Measurements from ENCODE around the gene SOHLH1. TPM values are rescaled to one million over a fixed set of nuclear protein-coding genes. Genes with fewer than 3 reads are reported as not detected.
"Not testable (repeated sequence)": the region's sequence is repeated elsewhere in the genome, so short reads cannot be mapped to it uniquely, and the experiment has no call there.

The SOHLH1 gene
- total RNA-seq, 1 experiment from 2014 or later = not detected

GRCh38 chr9:135673941-135674340, 25.3 kb downstream of the SOHLH1 start:
- TF ChIP-seq CTCF (conservative IDR thresholded peaks at IDR 0.05) (no peak), EZH2 (IDR thresholded peaks at IDR 0.05; ENCODE audit: low read depth) (no peak)
- H3K4me2 ChIP-seq = no peak overlapping the region
- H3K4me1 ChIP-seq (replicated peaks; ENCODE audit: insufficient read depth) = no peaks in the 10 kb centered on the region
- DNase-seq = no peak
- H3K79me2 ChIP-seq (ENCODE audit: low read depth) = no peaks in the 10 kb centered on the region
- no peaks in the 10 kb centered on the region for H3K9me3 ChIP-seq (ENCODE audit: insufficient read depth, low read depth)
- CTCF ChIA-PET = no interaction called here
- POLR2A ChIA-PET (ENCODE audit: unreplicated experiment) = no interaction called here
- intact Hi-C loops (cut with micrococcal nuclease; ENCODE audit: unreplicated experiment) = no loop called here
- H3K36me3 ChIP-seq (ENCODE audit: low read depth) = no peaks in the 10 kb centered on the region
- no peaks in the 10 kb centered on the region for H3F3A ChIP-seq (ENCODE audit: insufficient read depth, low read depth)
- H4K20me1 ChIP-seq (ENCODE audit: insufficient read depth) = no peaks in the 10 kb centered on the region
- H3K9me2 ChIP-seq (ENCODE audit: insufficient read depth) = no peaks in the 10 kb centered on the region
- no peak overlapping the region for H2AFZ ChIP-seq
- no peak overlapping the region for H3K27ac ChIP-seq
- H3K4me3 ChIP-seq = no peak overlapping the region
- H3K27me3 ChIP-seq (ENCODE audit: insufficient read depth, low read depth) = peaks cover 87% of the 10 kb centered on the region
- BruUV-seq (replicated peaks) = no TSS peak

- CTCF ChIA-PET = not testable (repeated sequence)
Observed at GRCh38 chr9:135672786-135673185, 26.5 kb downstream of the SOHLH1 start.

GRCh38 chr9:135671591-135672041, 27.7 kb downstream of the SOHLH1 start:
- intact Hi-C loops (cut with micrococcal nuclease; ENCODE audit: unreplicated experiment) = no loop called here
- Histone ChIP-seq H3K36me3 (ENCODE audit: low read depth) (no peaks in the 10 kb centered on the region), H3K27me3 (ENCODE audit: insufficient read depth, low read depth) (peaks cover 91% of the 10 kb centered on the region), H3K79me2 (ENCODE audit: low read depth) (no peaks in the 10 kb centered on the region), H3K9me3 (ENCODE audit: insufficient read depth, low read depth) (no peaks in the 10 kb centered on the region), H3K4me2 (no peak overlapping the region), H3F3A (ENCODE audit: insufficient read depth, low read depth) (no peaks in the 10 kb centered on the region), H4K20me1 (ENCODE audit: insufficient read depth) (no peaks in the 10 kb centered on the region), H3K9me2 (ENCODE audit: insufficient read depth) (no peaks in the 10 kb centered on the region), H2AFZ (no peak overlapping the region), H3K4me1 (replicated peaks; ENCODE audit: insufficient read depth) (no peaks in the 10 kb centered on the region), H3K4me3 (no peak overlapping the region), H3K27ac (no peak overlapping the region)
- no TSS peak for BruUV-seq (replicated peaks)
- TF ChIP-seq CTCF (conservative IDR thresholded peaks at IDR 0.05) (no peak), EZH2 (IDR thresholded peaks at IDR 0.05; ENCODE audit: low read depth) (no peak)
- CTCF ChIA-PET = no interaction called here
- DNase-seq = no peak
- POLR2A ChIA-PET (ENCODE audit: unreplicated experiment) = no interaction called here

More at GRCh38 chr9:135672786-135673185, 26.5 kb downstream of the SOHLH1 start:
- peaks cover 90% of the 10 kb centered on the region for H3K27me3 ChIP-seq (ENCODE audit: insufficient read depth, low read depth)
- H3K79me2 ChIP-seq (ENCODE audit: low read depth); H3K27ac ChIP-seq; H3F3A ChIP-seq (ENCODE audit: insufficient read depth, low read depth); H4K20me1 ChIP-seq (ENCODE audit: insufficient read depth); BruUV-seq (replicated peaks); H3K4me2 ChIP-seq; H3K36me3 ChIP-seq (ENCODE audit: low read depth); H3K4me3 ChIP-seq; H3K9me2 ChIP-seq (ENCODE audit: insufficient read depth); intact Hi-C loops (cut with micrococcal nuclease; ENCODE audit: unreplicated experiment); POLR2A ChIA-PET (ENCODE audit: unreplicated experiment); H2AFZ ChIP-seq; H3K9me3 ChIP-seq (ENCODE audit: insufficient read depth, low read depth); DNase-seq; H3K4me1 ChIP-seq (replicated peaks; ENCODE audit: insufficient read depth): not testable (repeated sequence)
